ENCODE results near the gene IRS4.

Gene IRS4

DNA sequence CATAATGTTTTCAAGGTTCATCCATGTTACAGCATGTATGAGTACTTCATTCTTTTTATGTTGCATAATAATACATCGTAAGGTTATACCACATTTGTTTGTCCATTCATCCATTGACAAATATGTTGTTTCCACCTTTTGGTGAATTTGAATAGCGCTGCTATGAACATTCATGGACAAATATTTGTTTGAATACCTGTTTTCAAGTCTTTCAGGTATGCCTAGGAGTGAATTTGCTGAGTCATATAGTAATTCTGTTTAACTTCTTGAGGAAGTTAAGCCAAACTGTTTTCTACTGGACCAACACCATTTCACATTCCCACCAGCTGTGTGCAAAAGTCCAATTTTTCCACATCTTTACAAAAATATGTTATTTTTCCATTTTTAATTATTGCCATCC lies 31.5 kb downstream of the IRS4 start:
- TF ChIP-seq, protein P1, sequence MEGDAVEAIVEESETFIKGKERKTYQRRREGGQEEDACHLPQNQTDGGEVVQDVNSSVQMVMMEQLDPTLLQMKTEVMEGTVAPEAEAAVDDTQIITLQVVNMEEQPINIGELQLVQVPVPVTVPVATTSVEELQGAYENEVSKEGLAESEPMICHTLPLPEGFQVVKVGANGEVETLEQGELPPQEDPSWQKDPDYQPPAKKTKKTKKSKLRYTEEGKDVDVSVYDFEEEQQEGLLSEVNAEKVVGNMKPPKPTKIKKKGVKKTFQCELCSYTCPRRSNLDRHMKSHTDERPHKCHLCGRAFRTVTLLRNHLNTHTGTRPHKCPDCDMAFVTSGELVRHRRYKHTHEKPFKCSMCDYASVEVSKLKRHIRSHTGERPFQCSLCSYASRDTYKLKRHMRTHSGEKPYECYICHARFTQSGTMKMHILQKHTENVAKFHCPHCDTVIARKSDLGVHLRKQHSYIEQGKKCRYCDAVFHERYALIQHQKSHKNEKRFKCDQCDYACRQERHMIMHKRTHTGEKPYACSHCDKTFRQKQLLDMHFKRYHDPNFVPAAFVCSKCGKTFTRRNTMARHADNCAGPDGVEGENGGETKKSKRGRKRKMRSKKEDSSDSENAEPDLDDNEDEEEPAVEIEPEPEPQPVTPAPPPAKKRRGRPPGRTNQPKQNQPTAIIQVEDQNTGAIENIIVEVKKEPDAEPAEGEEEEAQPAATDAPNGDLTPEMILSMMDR (IDR thresholded peaks at IDR 0.05; ENCODE audit: low read depth, low read length, missing control alignments): no peak
- no peak overlapping the region for H3K4me3 ChIP-seq (ENCODE audit: low read depth, low read length)
- DNase-seq (ENCODE audit: low read depth): no peak

DNA sequence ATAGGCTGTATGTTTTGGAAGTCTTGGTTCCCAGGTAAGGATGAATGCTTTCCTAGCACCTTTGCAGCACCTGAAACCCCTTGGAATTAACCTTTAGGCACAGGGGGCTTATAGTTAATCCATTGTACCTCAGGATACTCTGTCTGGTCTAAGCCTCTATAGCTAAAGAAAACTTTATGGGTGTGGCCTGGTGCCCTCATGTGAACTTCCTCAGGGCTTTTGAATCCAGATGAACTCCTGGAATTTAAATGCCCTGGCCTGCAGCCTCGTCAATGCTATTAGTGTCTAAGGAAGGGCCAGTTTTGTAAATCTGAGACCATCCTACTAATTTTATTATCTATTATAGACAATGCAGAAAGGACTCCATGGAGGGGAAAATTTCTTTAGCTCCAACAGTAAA lies 33.8 kb downstream of the IRS4 start:
- no peak for DNase-seq (ENCODE audit: low read depth)
- TF ChIP-seq, protein P1 (IDR thresholded peaks at IDR 0.05; ENCODE audit: low read depth, low read length, missing control alignments): no peak

DNA sequence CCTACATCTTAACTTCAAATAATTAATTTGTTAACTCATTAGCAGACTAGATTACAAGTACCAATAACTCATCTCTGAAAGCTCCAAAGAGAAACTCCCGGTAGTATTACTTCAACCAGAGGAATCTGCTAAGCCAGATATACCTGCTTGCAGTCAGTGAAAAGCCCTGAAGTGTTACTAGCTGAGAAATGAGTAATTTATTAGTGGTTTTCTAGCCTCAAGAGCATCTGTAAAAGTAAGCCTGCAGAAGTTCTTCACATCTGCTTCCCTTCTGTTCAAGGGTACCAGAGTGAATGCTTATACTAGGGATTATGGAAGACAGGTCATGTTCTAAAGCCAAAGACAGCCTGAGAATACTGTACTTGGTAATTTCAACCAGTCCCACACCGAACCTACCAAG lies 34.7 kb downstream of the IRS4 start:
- H3K4me3 ChIP-seq (ENCODE audit: low read depth, low read length): no peak overlapping the region
- TF ChIP-seq, protein P1 (IDR thresholded peaks at IDR 0.05; ENCODE audit: low read depth, low read length, missing control alignments): no peak
- no peak for DNase-seq (ENCODE audit: low read depth)

More for the DNA sequence above, 33.8 kb downstream of the IRS4 start:
- H3K4me3 ChIP-seq (ENCODE audit: low read depth, low read length): no peak overlapping the region

DNA sequence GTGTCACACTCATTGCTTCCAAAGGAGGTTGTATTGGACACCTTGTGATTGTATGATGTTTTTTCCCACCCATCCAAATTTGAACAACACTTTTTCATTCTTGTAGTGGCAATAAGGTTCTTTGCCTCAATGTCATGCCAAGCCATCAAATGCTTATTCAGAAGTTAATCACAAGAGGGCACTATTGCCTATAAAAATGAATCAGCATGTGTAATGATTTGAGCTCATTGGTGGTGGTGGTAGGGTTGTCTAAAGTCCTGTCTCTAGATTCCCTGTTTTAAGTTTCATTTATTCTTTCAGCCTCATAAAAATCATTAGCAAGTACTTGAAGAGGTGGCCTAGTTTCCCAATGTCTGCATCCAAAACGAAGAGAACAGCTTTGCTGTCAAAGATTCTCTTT lies 37.0 kb downstream of the IRS4 start:
- TF ChIP-seq, protein P1 (IDR thresholded peaks at IDR 0.05; ENCODE audit: low read depth, low read length, missing control alignments): peak; percentile 16
- H3K4me3 ChIP-seq (ENCODE audit: low read depth, low read length): no peak overlapping the region
- DNase-seq (ENCODE audit: low read depth): no peak

DNA sequence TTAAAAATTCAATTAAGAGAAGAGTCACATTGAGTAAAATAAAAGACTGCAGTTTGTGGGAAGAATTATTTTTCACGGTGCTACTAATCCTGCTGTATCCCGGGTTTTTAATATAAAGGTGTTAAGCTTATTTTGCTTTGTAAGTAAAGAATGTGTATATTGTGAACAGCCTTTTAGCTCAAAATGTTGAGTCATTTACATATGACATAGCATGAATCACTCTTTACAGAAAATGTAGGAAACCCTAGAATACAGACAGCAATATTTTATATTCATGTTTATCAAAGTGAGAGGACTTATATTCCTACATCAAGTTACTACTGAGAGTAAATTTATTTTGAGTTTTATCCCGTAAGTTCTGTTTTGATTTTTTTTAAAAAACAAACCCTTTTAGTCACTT lies 39.7 kb downstream of the IRS4 start:
- no peak overlapping the region for H3K4me3 ChIP-seq (ENCODE audit: low read depth, low read length)
- DNase-seq (ENCODE audit: low read depth): no peak
- TF ChIP-seq, protein P1 (IDR thresholded peaks at IDR 0.05; ENCODE audit: low read depth, low read length, missing control alignments): no peak
